ENCODE results near the gene TAS2R38. TPM values are rescaled to one million over a fixed set of nuclear protein-coding genes. Genes with fewer than 3 reads are reported as not detected.

Gene TAS2R38
- total RNA-seq: not detected

DNA sequence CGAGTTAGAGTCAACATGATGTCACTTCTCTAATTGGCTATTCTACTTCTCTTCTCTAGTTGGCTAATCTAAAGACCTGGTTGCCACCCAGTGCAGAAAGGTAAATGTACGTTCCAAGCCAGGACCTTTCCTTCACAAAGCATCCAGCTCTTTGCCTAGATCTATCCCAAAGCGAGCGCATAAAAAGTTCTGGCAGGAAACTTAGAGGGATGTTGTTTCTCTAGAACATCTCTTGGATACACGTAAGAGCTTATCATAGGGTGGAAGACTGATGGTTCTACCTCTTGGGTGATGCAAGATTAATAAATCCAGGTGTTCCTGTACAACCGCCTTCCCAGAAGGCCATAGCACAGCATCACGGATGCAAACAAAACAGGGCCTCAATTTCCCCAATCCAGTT is at the start of gene TAS2R38:
TSS of gene TAS2R38 (minus strand) at position 101 of the 400 bp plus-strand sequence. CDS start at position 17, 84 bp downstream.
- no peaks in the 10 kb centered on the region for H3K36me3 Mint-ChIP-seq (ENCODE audit: low read depth)
- POLR2A ChIA-PET: no interaction called here
- no peaks in the 10 kb centered on the region for H3K9me3 Mint-ChIP-seq (ENCODE audit: insufficient read depth)
- H3K4me3 Mint-ChIP-seq: no peak within 1 kb of the TSS
- ATAC-seq (no peak), DNase-seq (no peak)
- no peaks in the 10 kb centered on the region for H3K27me3 Mint-ChIP-seq (ENCODE audit: low read depth)
- H3K27ac Mint-ChIP-seq: no peak within 1 kb of the TSS
- CTCF ChIA-PET: interaction anchor here (1.1 to 5.3 kb wide), 2 partner anchors 215 to 328 kb away, joined by 3 to 88 read pairs; no protein-coding TSS in a partner anchor
- peaks cover 13% of the 10 kb centered on the region for H3K4me1 Mint-ChIP-seq (ENCODE audit: low read depth)

DNA sequence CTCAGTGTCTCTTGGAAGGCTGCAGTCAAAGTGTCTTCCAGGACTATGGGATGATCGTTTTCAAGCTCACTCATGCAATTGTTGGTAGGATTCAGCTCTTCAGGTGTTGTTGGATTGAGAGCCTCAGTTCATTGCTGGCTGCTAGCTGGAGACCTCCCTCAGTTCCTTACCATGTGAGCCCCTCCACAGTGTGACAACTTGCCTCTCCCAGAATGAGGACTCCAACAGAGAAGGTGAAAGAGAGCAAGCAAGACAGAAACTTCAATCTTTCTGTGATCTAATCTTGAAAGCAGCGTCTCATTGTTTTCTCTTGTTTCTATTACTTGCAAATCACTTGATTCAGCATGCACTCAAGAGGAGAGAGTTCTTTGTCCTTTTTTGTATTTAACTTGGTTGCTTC is 44.6 kb upstream of the TAS2R38 start:
- ChIA-PET CTCF (no interaction called here), POLR2A (no interaction called here)
- Mint-ChIP-seq H3K9me3 (ENCODE audit: insufficient read depth) (no peaks in the 10 kb centered on the region), H3K27me3 (ENCODE audit: low read depth) (peaks cover 7% of the 10 kb centered on the region), H3K4me1 (ENCODE audit: low read depth) (no peaks in the 10 kb centered on the region), H3K27ac (no peak overlapping the region), H3K36me3 (ENCODE audit: low read depth) (no peaks in the 10 kb centered on the region), H3K4me3 (no peak overlapping the region)
- no peak for DNase-seq
- ATAC-seq: no peak

DNA sequence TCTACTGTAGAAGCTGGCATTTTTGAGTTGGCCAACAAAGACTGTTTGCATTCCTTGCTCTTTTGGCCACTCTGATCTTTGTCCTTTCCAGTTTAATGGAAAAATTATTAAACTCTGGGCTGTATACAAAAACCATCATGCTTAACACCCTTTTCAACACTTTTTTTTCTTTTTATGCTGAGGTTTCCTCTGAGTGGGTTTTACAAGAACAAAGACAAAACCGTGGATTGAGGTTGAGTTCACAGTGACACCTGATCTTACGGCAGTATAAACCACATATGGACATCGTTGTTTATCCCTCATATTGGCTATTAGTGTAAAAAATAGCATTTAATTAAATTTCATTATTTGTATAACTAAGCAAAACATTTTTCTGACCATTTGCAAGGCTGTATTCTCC is 43.9 kb upstream of the TAS2R38 start:
- Mint-ChIP-seq H3K27ac (no peak overlapping the region), H3K4me1 (ENCODE audit: low read depth) (no peaks in the 10 kb centered on the region), H3K9me3 (ENCODE audit: insufficient read depth) (no peaks in the 10 kb centered on the region), H3K36me3 (ENCODE audit: low read depth) (no peaks in the 10 kb centered on the region), H3K4me3 (no peak overlapping the region), H3K27me3 (ENCODE audit: low read depth) (peaks cover 7% of the 10 kb centered on the region)
- ATAC-seq: no peak
- ChIA-PET POLR2A (no interaction called here), CTCF (no interaction called here)
- no peak for DNase-seq

DNA sequence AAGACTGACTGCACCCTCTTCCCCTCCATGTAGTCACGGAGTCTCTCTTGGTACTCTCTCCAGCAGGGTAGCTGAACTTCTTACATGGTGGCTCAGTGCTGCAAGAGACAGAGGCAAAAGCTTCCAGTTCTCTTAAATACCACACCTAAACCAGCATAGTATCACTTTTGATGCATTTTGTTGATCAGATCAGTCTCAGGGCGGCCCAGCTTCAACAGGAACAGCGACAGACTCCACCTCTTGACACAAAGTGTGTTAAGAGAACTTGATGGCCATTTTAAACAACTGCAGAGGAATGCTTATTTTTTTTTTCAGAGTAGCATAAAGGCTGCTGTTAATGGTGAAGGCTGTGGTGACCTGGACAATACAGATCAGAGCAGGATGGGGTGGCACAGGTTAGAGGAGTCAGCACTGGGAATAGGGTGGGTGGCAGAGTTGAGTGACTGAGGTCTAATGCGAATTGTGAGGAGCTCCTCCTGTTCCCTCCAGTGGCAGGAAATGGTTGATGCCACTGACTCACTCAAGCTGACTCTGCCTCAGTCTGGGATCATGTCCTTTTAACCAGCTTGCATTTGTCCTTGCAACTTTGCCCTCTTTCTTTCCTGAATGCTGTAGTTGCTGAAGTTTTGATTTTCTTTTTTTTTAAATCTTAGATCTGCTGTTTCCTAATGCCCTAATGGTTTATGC is 39.4 kb upstream of the TAS2R38 start:
- ATAC-seq: no peak
- no peak overlapping the region for H3K4me3 Mint-ChIP-seq
- H3K27me3 Mint-ChIP-seq (ENCODE audit: low read depth): peaks cover 6% of the 10 kb centered on the region
- ChIA-PET POLR2A (no interaction called here), CTCF (interaction anchor here (1.0 kb wide), 1 partner anchor 37 kb away, joined by 5 read pairs; no protein-coding TSS in a partner anchor)
- no peaks in the 10 kb centered on the region for H3K9me3 Mint-ChIP-seq (ENCODE audit: insufficient read depth)
- no peak for DNase-seq
- H3K36me3 Mint-ChIP-seq (ENCODE audit: low read depth): no peaks in the 10 kb centered on the region
- H3K4me1 Mint-ChIP-seq (ENCODE audit: low read depth): no peaks in the 10 kb centered on the region
- H3K27ac Mint-ChIP-seq: no peak overlapping the region

DNA sequence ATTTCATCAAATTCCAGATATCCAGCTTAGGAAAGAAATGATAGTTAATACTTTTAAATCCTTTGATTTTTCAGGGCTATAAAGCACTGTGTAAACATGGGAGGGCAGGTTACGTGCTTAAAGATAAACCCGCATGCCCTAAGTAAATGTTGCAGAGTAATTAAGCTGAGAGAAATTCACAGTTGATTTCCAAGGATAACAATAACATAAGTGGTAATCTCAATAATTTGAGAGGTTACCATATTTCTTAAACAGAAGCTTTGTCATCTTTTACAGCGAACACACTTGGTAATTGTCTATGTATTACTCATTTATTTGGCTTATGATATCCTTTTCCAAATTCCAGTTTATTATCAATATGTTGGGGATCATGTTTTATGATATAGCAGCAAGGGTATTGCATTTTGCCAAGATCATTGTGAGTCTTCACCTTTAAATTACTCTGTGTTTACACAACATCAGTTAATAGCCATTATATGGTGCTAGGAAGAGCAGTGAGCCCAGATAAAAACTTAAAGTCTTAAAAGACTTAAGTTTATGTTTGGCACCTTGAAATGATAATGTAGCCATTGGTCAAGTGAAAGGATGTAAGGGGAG is 37.5 kb upstream of the TAS2R38 start:
- no peaks in the 10 kb centered on the region for H3K9me3 Mint-ChIP-seq (ENCODE audit: insufficient read depth)
- H3K27ac Mint-ChIP-seq: no peak overlapping the region
- POLR2A ChIA-PET: no interaction called here
- no peaks in the 10 kb centered on the region for H3K36me3 Mint-ChIP-seq (ENCODE audit: low read depth)
- CTCF ChIA-PET: interaction anchor here (1.5 kb wide), 1 partner anchor 35 kb away, joined by 7 read pairs; no protein-coding TSS in a partner anchor
- no peaks in the 10 kb centered on the region for H3K4me1 Mint-ChIP-seq (ENCODE audit: low read depth)
- no peak for ATAC-seq
- DNase-seq: no peak
- H3K4me3 Mint-ChIP-seq: no peak overlapping the region
- peaks cover 4% of the 10 kb centered on the region for H3K27me3 Mint-ChIP-seq (ENCODE audit: low read depth)

DNA sequence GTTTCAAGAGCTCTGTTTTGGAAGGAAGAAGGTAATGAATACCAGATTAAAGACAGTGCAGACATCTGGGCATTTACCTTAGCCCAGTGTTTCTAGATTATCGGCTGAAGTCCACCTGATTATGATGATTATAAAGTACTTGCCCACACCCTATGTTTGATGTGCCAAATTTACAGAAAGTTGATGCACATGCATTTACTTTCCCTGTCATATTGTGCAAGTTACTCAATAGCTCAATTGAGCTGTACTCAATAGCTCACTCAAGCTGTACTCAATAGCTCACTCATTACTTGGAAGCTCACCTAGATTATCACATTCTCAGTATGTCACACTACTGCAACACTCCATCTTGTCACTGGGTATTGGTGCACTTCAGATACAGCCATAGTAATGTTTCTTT is 35.6 kb upstream of the TAS2R38 start:
- no peaks in the 10 kb centered on the region for H3K36me3 Mint-ChIP-seq (ENCODE audit: low read depth)
- ChIA-PET POLR2A (no interaction called here), CTCF (interaction anchor here (1.5 kb wide), 1 partner anchor 33 kb away, joined by 7 read pairs; no protein-coding TSS in a partner anchor)
- H3K27ac Mint-ChIP-seq: no peak overlapping the region
- DNase-seq (no peak), ATAC-seq (no peak)
- H3K4me1 Mint-ChIP-seq (ENCODE audit: low read depth): no peaks in the 10 kb centered on the region
- H3K27me3 Mint-ChIP-seq (ENCODE audit: low read depth): peaks cover 2% of the 10 kb centered on the region
- no peaks in the 10 kb centered on the region for H3K9me3 Mint-ChIP-seq (ENCODE audit: insufficient read depth)
- no peak overlapping the region for H3K4me3 Mint-ChIP-seq

DNA sequence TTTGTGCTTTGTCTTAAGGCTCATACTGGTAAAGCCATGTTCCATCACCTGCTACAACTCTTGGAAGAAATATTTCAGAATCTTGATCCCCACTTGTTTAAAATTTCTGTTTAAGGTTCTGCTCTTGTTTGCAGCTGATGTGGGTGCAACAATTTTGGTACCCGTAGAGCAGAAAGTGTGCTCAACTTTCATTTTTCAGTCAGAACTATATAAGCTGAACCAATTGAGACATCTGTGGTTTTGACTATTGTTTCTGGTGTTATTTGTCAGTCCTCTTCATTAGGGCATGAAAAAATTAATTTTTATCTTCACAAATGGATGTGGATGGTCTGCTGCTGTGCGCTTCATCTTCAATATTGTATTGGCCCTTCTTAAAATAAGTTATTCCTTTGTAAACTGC is 33.0 kb upstream of the TAS2R38 start:
- Mint-ChIP-seq H3K27me3 (ENCODE audit: low read depth) (peaks cover 6% of the 10 kb centered on the region), H3K4me1 (ENCODE audit: low read depth) (no peaks in the 10 kb centered on the region), H3K36me3 (ENCODE audit: low read depth) (no peaks in the 10 kb centered on the region), H3K9me3 (ENCODE audit: insufficient read depth) (no peaks in the 10 kb centered on the region), H3K27ac (no peak overlapping the region), H3K4me3 (no peak overlapping the region)
- ChIA-PET CTCF (interaction anchor here (1.5 kb wide), 1 partner anchor 30 kb away, joined by 6 read pairs; no protein-coding TSS in a partner anchor), POLR2A (no interaction called here)
- DNase-seq (no peak), ATAC-seq (no peak)

DNA sequence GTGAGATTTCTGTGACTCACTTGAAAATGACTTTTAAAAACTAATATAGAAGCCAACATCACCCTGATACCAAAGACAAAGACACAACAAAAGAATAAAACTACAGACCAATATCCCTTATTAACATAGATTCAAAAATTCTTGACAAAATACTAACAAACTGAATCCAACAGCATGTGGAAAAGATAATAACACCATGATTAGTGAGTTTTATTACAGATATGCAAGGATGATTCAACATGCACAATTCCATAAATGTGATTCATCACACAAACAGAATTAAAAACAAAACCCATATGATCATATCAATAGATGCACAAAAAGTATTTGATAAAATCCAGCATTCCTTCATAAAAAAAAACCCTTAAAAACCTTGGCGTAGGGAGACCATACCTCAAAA is 28.6 kb upstream of the TAS2R38 start:
- ATAC-seq: no peak
- Mint-ChIP-seq H3K27ac (no peak overlapping the region), H3K27me3 (ENCODE audit: low read depth) (peaks cover 4% of the 10 kb centered on the region), H3K4me1 (ENCODE audit: low read depth) (no peaks in the 10 kb centered on the region), H3K36me3 (ENCODE audit: low read depth) (no peaks in the 10 kb centered on the region), H3K4me3 (no peak overlapping the region), H3K9me3 (ENCODE audit: insufficient read depth) (no peaks in the 10 kb centered on the region)
- POLR2A ChIA-PET: no interaction called here
- CTCF ChIA-PET: no interaction called here
- DNase-seq: no peak

DNA sequence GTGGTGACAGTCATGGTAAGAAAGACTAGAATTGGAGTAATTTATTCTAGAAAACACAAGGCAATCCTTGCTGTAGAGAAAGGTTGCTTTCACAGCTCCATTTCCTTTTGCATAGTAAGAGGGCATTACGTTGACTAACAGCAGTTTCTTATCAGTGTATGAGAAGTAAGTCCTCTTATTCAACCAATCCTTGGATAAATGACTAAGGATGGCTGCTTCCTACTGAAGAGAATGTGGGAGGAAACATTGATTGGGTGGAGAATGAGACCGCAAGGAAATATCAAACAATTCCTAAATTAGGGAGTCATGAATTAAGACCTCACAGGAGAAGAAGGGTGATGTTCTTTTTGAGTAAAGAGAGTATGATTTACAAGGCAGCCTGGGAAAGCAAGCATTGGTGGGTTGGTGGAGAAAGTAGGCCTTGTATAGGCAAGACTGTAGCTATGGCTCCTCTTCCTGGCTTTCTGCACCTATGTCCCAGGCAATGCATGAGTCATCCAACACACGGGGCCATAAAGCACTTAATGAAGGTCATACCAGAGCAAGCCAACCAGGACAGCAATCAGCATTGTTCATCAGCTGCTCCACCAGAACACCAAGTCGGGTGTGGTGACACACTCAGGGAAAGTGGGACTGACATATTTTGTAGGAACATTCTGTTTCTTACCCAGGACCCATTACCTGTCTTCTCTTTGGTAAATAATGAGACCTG is 27.7 kb upstream of the TAS2R38 start:
- Mint-ChIP-seq H3K36me3 (ENCODE audit: low read depth) (no peaks in the 10 kb centered on the region), H3K4me3 (no peak overlapping the region), H3K27me3 (ENCODE audit: low read depth) (peaks cover 4% of the 10 kb centered on the region), H3K9me3 (ENCODE audit: insufficient read depth) (no peaks in the 10 kb centered on the region), H3K4me1 (ENCODE audit: low read depth) (no peaks in the 10 kb centered on the region), H3K27ac (no peak overlapping the region)
- ATAC-seq (no peak), DNase-seq (no peak)
- ChIA-PET CTCF (no interaction called here), POLR2A (no interaction called here)

DNA sequence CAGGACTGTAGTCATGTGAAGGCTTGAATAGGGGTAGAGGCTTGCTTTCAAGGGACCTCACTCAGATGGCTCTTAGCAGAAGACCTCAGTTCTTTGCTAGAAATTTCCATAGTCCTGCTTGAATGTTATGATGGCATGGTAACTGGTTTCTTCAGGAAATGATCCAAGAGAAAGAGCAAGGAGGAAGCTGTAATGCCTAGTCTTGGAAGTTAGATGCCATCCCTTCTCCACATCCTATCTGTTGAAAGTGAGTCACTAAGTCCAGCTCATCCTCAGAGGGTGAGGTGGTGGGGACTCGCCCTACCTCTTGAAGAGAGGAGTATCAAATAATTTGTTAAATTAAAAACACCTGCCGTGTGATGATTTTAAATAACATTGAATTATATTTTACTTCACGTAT is 26.7 kb upstream of the TAS2R38 start:
- Mint-ChIP-seq H3K9me3 (ENCODE audit: insufficient read depth) (no peaks in the 10 kb centered on the region), H3K27ac (no peak overlapping the region), H3K4me3 (no peak overlapping the region), H3K27me3 (ENCODE audit: low read depth) (peaks cover 4% of the 10 kb centered on the region), H3K4me1 (ENCODE audit: low read depth) (no peaks in the 10 kb centered on the region), H3K36me3 (ENCODE audit: low read depth) (no peaks in the 10 kb centered on the region)
- DNase-seq (no peak), ATAC-seq (no peak)
- ChIA-PET CTCF (interaction anchor here (1.1 kb wide), 1 partner anchor 24 kb away, joined by 3 read pairs; no protein-coding TSS in a partner anchor), POLR2A (no interaction called here)

DNA sequence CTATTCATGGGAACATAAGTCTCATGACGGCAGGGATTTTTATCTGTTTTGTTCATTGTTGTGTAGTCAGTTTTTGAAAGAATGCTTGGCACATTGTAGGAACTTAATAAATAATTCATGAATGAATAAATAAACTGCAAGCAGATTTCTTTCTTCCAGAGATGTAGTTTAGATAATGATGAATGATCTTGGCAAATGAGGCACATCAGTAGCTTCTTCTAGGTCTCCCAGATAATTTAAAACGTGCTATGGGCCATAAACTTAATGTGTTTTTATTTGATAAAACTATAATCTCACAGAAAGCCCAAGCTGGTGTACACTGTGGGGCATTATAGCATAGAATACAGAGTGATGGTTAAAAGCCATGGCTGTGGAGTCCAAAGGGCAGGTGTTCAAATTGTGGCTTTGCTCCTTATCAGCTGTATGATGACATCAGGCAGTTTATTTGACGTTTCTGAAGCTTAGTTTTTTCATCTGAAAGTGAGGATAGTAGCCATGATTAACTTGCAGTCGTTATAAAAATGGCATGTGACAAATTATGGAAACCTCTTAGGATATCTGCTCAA is 25.6 kb upstream of the TAS2R38 start:
- H3K4me3 Mint-ChIP-seq: no peak overlapping the region
- no peak for ATAC-seq

DNA sequence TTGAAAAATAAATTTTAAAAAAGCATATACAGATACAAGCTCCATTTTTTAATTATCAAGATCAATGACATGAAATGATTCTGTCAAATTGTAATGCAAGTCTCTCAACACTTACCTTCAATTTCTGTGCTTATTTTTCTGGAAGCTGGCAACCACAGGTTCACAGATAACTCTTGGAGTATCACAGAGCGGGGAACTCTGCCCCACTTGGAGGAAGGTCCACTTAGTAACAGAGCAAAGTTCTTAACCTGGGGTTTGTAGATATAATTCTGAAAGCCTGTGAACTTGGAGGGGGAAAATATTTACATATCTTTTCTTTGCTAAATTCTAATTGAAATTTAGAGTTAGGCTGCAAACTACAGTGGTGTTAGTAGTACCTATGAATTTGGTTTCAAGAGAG is 19.8 kb upstream of the TAS2R38 start:
- Mint-ChIP-seq H3K4me1 (ENCODE audit: low read depth) (peaks cover 4% of the 10 kb centered on the region), H3K4me3 (no peak overlapping the region), H3K27me3 (ENCODE audit: low read depth) (no peaks in the 10 kb centered on the region), H3K9me3 (ENCODE audit: insufficient read depth) (no peaks in the 10 kb centered on the region), H3K36me3 (ENCODE audit: low read depth) (no peaks in the 10 kb centered on the region), H3K27ac (no peak overlapping the region)
- DNase-seq (no peak), ATAC-seq (no peak)
- CTCF ChIA-PET: interaction anchor here (1.6 kb wide), 1 partner anchor 17 kb away, joined by 3 read pairs; no protein-coding TSS in a partner anchor
- POLR2A ChIA-PET: no interaction called here

More for the DNA sequence above, 25.6 kb upstream of the TAS2R38 start:
- H3K36me3 Mint-ChIP-seq (ENCODE audit: low read depth): no peaks in the 10 kb centered on the region
- POLR2A ChIA-PET: no interaction called here
- H3K4me1 Mint-ChIP-seq (ENCODE audit: low read depth): no peaks in the 10 kb centered on the region
- CTCF ChIA-PET: interaction anchor here (1.1 kb wide), 1 partner anchor 23 kb away, joined by 3 read pairs; no protein-coding TSS in a partner anchor
- DNase-seq: no peak
- no peak overlapping the region for H3K27ac Mint-ChIP-seq
- H3K9me3 Mint-ChIP-seq (ENCODE audit: insufficient read depth): no peaks in the 10 kb centered on the region
- H3K27me3 Mint-ChIP-seq (ENCODE audit: low read depth): peaks cover 4% of the 10 kb centered on the region
